Globus pallidus (tissue), 1 donor: ENCODE measurements around the gene CDH22.

Source experiments
- DNase-seq: peaks from one replicate; pipeline ENCODE4 v3.0.0-alpha.2; 2015; ENCODE audit warnings: low spot score

CDH22 gene

GRCh38 chr20:46192376-46192944, 115.8 kb downstream of the CDH22 start:
- no peak for DNase-seq

- no peak for DNase-seq
Observed at GRCh38 chr20:46191611-46192010, 116.7 kb downstream of the CDH22 start.

GRCh38 chr20:46191168-46191540, 117.1 kb downstream of the CDH22 start:
- no peak for DNase-seq

- no peak for DNase-seq
Observed at GRCh38 chr20:46190478-46191167, 117.7 kb downstream of the CDH22 start.

GRCh38 chr20:46188866-46189541, 119.3 kb downstream of the CDH22 start:
- no peak for DNase-seq

- DNase-seq = no peak
Observed at GRCh38 chr20:46186210-46186609, 122.1 kb downstream of the CDH22 start.

GRCh38 chr20:46185353-46185752, 122.9 kb downstream of the CDH22 start:
- DNase-seq = no peak

- no peak for DNase-seq
Observed at GRCh38 chr20:46183768-46184167, 124.5 kb downstream of the CDH22 start.

GRCh38 chr20:46182276-46183200, 125.8 kb downstream of the CDH22 start:
- DNase-seq = no peak

GRCh38 chr20:46179862-46180261, 128.4 kb downstream of the CDH22 start:
- no peak for DNase-seq

- no peak for DNase-seq
Observed at GRCh38 chr20:46178891-46179290, 129.4 kb downstream of the CDH22 start.

- no peak for DNase-seq
Observed at GRCh38 chr20:46177768-46178167, 130.5 kb downstream of the CDH22 start.

- DNase-seq = no peak
Observed at GRCh38 chr20:46176739-46177378, 131.4 kb downstream of the CDH22 start.

GRCh38 chr20:46175127-46175494, 133.2 kb downstream of the CDH22 start:
- no peak for DNase-seq

- no peak for DNase-seq
Observed at GRCh38 chr20:46174469-46175126, 133.7 kb downstream of the CDH22 start.

- DNase-seq = no peak
Observed at GRCh38 chr20:46173652-46174468, 134.4 kb downstream of the CDH22 start.

- DNase-seq = no peak
Observed at GRCh38 chr20:46172961-46173536, 135.2 kb downstream of the CDH22 start.

- DNase-seq = no peak
Observed at GRCh38 chr20:46172455-46172854, 135.8 kb downstream of the CDH22 start.

GRCh38 chr20:46171909-46172308, 136.4 kb downstream of the CDH22 start:
- no peak for DNase-seq

GRCh38 chr20:46171476-46171875, 136.8 kb downstream of the CDH22 start:
- DNase-seq = no peak
